GM12864 (cell line): ENCODE results near the gene RGS1.
"Not testable (repeated sequence)": the region's sequence is repeated elsewhere in the genome, so short reads cannot be mapped to it uniquely, and the experiment has no call there.

Experiments
- DNase-seq: peaks from one replicate; pipeline ENCODE4 v3.0.0-alpha.2; 2011; ENCODE audit warnings: low read depth
- H3K4me3 ChIP-seq: 2 replicates; pipeline ENCODE4 v1.5.1; 2011; ENCODE audit warnings: mild to moderate bottlenecking, low read depth, low read length, control low read depth
- TF ChIP-seq, protein P1 (sequence below): IDR thresholded peaks from 2 replicates; pipeline ENCODE4 v1.5.1; 2011; ENCODE audit warnings: low read depth, mild to moderate bottlenecking, moderate library complexity, low read length, control low read depth, inconsistent platforms; ENCODE audit errors: missing control alignments

RGS1 gene, protein sequence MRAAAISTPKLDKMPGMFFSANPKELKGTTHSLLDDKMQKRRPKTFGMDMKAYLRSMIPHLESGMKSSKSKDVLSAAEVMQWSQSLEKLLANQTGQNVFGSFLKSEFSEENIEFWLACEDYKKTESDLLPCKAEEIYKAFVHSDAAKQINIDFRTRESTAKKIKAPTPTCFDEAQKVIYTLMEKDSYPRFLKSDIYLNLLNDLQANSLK

DNA sequence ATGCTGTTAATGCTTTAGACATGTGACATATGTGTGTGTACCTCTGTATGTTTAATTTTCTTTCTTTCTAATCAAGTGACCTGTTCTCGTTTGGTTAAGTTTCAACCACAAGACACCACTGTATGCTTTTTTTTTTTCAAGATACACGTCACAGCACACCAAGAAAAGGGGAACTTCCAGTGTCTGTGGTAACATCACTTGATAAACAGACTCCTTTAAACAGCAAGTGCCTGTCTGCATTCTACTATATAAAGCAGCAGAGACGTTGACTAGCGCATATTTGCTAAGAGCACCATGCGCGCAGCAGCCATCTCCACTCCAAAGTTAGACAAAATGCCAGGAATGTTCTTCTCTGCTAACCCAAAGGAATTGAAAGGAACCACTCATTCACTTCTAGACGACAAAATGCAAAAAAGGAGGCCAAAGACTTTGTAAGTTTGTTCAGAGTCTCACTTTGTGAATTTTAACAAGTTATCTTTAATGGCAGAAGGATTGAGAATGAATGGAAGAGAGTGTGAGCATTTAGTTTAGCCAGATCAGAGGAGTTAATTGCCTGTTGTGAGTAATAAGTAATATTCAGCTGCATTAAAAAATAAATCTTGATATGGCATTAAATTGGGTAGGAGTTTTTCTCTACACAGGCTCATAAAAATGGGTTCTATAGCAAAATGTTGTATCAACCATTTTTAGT lies at the start of gene RGS1:
TSS of gene RGS1 (plus strand) at position 275 of the 691 bp plus-strand sequence. CDS start at position 295, 20 bp downstream.
- DNase-seq = peak; percentile 97
- peak within 1 kb of the TSS; percentile 66 for H3K4me3 ChIP-seq
- TF ChIP-seq, protein P1, sequence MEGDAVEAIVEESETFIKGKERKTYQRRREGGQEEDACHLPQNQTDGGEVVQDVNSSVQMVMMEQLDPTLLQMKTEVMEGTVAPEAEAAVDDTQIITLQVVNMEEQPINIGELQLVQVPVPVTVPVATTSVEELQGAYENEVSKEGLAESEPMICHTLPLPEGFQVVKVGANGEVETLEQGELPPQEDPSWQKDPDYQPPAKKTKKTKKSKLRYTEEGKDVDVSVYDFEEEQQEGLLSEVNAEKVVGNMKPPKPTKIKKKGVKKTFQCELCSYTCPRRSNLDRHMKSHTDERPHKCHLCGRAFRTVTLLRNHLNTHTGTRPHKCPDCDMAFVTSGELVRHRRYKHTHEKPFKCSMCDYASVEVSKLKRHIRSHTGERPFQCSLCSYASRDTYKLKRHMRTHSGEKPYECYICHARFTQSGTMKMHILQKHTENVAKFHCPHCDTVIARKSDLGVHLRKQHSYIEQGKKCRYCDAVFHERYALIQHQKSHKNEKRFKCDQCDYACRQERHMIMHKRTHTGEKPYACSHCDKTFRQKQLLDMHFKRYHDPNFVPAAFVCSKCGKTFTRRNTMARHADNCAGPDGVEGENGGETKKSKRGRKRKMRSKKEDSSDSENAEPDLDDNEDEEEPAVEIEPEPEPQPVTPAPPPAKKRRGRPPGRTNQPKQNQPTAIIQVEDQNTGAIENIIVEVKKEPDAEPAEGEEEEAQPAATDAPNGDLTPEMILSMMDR = no peak

DNA sequence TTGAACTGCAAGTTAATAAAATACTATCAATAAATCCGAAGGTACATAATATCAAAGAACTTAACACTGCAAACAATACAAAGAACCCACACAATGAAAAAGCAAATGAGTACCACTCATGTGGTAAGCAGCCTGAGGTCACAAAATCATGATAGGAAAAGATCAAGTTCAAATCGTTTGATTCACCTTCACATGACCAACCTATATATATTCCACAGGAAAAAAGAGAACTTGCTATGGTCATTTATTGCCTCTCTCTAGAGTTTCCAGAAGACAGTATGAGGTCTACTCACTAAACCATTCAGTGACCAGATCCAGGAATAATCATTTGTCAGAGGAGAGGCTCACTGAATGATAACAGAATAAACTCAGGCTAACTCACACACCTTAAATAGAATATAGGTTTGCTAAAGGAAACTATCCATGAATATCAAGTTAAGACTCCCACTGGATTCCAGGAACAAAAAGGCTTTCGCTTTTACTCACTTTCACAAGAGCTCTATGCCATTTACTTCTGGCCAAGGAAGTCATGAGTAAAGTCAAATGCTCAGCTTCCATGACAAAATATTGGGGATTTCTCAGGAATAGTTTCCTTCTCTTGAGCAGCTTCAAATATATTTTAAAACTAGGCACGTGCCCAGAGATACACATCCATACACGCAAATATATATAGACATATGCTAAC lies 48.3 kb upstream of the RGS1 start:
- no peak overlapping the region for H3K4me3 ChIP-seq
- no peak for DNase-seq
- TF ChIP-seq, protein P1 = no peak

DNA sequence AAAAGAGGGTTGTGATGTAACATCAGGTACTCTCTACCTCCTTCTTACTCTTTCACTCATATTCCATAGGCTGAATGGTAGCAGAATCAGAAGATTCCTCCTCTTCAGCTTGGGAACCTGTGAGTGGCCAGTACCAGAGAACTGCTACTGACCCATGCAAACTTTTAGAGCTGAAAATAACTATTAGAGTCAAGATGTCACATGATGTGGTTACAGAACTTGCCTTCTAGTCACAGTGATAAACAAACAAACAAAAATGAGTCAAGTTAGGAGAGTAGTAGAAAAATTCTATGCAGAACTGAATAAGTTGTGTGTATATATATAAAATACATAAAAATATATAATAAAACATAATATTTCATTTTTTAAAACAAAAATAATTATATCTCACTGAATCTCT lies 47.6 kb upstream of the RGS1 start:
- DNase-seq = no peak
- H3K4me3 ChIP-seq = no peak overlapping the region
- TF ChIP-seq, protein P1 = no peak

DNA sequence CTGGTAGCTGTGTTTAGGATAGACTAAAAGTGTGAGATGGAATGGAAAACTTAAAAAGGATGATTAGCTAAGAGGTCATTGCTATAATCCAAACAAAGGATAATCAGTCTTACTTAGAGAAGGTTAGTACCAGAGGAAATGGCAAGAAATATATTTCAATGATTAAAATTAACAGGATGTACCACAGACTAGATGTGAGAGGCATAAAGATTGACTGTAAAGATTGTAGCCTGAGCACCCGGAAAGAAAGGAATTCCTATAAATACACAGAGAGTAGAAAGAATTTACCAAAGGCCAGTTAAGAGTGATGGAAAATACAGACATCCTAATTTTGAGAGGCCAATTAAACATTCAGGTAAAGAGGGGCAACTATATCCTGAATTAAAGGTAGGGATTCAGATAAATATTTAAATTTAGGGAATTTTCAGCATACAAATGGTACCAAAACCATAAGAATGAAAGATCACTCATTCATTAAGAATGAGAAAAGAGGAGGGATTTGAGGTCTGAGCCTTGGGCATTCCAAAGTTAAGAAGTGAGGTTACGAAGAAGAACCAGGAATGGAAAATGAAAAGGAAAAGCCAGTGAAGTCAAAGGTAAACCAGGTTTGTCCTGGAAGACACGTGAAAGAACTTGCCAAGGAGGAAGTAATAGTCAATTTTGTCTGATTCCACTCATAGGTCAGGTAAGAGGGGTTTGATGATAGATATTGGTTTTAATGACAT lies 46.4 kb upstream of the RGS1 start:
- DNase-seq = no peak
- no peak overlapping the region for H3K4me3 ChIP-seq
- TF ChIP-seq, protein P1 = no peak

DNA sequence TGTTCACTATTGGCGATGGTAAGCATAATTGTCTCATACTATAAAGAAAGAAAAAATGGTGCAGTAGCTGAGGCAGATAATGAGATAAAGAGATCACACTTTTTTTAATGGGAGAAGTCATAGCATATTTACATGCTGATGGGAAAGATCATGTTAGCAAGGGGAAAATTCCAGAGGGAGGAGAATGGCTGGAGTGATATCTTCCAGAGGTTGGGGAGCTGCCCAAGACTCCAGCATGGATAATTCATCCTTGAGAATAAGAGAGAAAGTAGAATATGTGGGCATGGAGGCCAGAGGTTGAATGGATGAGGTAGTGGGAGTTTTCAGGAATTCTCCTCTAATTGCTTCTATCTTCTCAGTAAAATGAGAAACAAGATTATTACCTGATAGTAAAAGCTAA lies 45.8 kb upstream of the RGS1 start:
- no peak overlapping the region for H3K4me3 ChIP-seq
- TF ChIP-seq, protein P1 = no peak
- no peak for DNase-seq

DNA sequence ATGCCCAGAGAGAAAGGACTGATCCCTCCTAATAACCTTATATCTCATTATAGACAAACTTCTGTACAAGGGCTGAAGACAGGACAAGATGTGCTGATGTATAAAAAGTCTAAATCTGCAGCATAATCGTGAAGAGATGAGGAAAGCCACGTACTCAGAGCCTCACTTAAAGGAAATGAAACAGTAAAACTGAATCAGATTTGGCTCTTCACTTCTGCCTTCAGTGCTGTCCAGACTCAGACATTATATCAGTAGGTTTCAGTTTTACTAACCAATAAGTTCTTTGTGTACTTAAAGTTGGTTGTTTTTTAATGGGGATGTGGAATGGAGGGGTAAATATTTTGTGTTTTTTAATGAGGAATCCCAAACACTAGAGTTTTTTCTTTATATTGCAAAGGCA lies 45.3 kb upstream of the RGS1 start:
- no peak overlapping the region for H3K4me3 ChIP-seq
- TF ChIP-seq, protein P1 = no peak
- DNase-seq = peak; percentile 74

DNA sequence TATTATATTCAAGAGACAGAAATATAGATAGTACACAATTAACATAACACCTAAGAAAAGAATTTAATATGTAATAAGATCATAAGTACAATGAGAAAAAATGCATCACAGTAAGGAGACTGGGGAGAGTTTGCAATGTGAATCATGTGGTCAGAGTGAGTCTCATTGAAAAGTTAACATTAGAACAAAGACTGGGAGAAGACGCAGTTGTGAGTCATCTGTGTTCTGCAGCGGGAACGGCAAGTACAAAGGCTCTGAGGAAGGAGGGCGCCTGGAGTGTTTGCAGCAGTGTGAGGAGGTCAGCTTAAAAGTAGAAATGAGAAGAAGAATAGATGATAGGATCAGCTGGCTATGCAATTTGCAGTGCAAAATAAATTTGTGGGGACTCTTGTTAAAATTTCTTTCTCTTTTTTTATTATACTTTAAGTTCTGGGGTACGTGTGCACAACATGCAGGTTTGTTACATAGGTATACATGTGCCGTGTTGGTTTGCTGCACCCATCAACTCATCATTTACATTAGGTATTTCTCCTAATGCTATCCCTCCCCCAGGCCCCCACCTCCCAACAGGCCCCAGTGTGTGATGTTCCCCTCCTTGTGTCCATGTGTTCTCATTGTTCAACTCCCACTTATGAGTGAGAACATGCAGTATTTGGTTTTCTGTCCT lies 44.4 kb upstream of the RGS1 start:
- not testable (repeated sequence) for H3K4me3 ChIP-seq, DNase-seq
